ENCODE results near the gene KLHDC1. TPM values are rescaled to one million over a fixed set of nuclear protein-coding genes. Genes with fewer than 3 reads are reported as not detected.
"Not testable (repeated sequence)": the region's sequence is repeated elsewhere in the genome, so short reads cannot be mapped to it uniquely, and the experiment has no call there.

Gene KLHDC1
- total RNA-seq, 1 donor from 2014 or later, result 10.0 TPM

DNA sequence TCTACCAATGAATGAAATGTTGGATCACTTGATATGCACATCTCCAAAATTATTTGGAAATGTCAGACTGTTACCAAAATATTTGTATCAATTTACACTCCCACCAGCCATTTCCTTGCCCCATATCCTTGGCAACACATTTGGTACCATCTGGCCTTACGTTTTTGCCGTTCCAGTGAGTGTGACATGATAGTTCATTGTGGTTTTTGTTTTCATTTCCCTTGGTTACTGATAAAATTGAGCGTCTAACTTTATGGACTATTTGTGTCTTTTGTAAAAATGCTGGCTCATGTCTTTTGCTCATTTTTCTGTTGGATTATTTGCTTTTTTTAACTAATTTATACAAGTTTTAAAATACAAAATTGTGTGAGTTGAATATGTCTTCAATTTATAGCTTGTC lies 11.0 kb downstream of the KLHDC1 start:
- Histone ChIP-seq H3K4me3 (no peak overlapping the region), H3K9me3 (replicated peaks) (no peaks in the 10 kb centered on the region), H3K36me3 (peaks cover 14% of the 10 kb centered on the region), H3K4me1 (no peaks in the 10 kb centered on the region), H3K27me3 (ENCODE audit: low read depth) (no peaks in the 10 kb centered on the region), H3K27ac (replicated peaks) (no peak overlapping the region)
- no peak for DNase-seq
- TF ChIP-seq, protein P1, sequence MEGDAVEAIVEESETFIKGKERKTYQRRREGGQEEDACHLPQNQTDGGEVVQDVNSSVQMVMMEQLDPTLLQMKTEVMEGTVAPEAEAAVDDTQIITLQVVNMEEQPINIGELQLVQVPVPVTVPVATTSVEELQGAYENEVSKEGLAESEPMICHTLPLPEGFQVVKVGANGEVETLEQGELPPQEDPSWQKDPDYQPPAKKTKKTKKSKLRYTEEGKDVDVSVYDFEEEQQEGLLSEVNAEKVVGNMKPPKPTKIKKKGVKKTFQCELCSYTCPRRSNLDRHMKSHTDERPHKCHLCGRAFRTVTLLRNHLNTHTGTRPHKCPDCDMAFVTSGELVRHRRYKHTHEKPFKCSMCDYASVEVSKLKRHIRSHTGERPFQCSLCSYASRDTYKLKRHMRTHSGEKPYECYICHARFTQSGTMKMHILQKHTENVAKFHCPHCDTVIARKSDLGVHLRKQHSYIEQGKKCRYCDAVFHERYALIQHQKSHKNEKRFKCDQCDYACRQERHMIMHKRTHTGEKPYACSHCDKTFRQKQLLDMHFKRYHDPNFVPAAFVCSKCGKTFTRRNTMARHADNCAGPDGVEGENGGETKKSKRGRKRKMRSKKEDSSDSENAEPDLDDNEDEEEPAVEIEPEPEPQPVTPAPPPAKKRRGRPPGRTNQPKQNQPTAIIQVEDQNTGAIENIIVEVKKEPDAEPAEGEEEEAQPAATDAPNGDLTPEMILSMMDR (IDR thresholded peaks at IDR 0.05; ENCODE audit: borderline replicate concordance), result no peak
- intact Hi-C loops (cut with micrococcal nuclease), result no loop called here

DNA sequence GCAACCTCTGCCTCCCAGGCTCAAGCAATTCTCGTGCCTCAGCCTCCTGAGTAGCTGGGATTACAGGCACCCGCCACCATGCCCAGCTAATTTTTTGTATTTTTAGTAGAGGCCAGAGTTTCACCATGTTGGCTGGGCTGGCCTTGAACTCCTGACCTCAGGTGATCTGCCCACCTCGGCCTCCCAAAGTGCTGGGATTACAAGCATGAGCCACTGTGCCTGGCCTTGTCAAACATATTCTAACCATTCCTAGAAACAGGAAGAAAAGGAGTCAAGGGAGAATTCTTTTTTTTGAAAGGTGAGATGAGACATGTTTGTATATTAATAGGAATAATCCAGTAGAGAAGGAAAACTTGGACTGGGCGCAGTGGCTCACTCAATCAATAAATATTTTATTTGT lies 11.6 kb downstream of the KLHDC1 start:
- DNase-seq; intact Hi-C loops (cut with micrococcal nuclease); H3K4me3 ChIP-seq: not testable (repeated sequence)

DNA sequence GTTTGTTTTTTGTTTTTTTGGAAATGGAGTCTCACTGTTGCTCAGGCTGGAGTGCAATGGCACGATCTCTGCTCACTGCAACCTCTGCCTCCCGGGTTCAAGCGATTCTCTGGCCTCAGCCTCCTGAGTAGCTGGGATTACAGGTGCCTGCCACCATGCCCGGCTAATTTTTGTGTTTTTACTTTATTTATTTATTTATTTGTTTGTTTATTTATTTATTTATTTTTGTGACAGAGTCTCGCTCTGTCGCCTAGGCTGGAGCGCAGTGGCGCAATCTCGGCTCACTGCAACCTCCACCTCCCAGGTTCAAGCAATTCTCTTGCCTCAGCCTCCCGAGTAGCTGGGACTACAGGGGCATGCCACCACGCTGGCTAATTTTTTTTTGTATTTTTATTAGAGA lies 18.1 kb downstream of the KLHDC1 start:
- H3K4me3 ChIP-seq; H3K27me3 ChIP-seq (ENCODE audit: low read depth); H3K9me3 ChIP-seq (replicated peaks); intact Hi-C loops (cut with micrococcal nuclease); DNase-seq; H3K27ac ChIP-seq (replicated peaks); H3K4me1 ChIP-seq: not testable (repeated sequence)
- peaks cover 33% of the 10 kb centered on the region for H3K36me3 ChIP-seq

More for the DNA sequence above, 11.6 kb downstream of the KLHDC1 start:
- not testable (repeated sequence) for H3K27me3 ChIP-seq (ENCODE audit: low read depth); H3K9me3 ChIP-seq (replicated peaks); H3K4me1 ChIP-seq; H3K27ac ChIP-seq (replicated peaks)
- H3K36me3 ChIP-seq, result peaks cover 17% of the 10 kb centered on the region

DNA sequence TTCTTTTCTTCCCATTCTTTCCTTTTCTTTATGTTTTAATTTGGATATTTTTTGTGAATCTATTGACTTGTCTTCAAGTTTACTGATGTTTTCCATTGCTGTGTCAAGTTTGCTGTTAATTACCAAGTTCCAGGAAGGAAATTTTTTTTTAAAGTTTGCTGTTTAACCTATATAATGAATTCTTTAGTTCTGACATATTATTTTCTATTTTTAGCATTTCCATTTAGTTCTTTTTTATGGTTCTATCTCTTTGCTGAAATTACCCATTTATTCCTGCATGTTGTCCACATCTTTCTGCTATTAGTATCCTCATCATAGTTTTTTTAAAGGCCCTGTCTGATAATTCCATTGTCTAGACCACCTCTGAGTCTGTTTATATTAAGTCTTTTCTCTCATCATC lies 27.8 kb downstream of the KLHDC1 start:
- Histone ChIP-seq H3K27ac (replicated peaks) (no peak overlapping the region), H3K36me3 (peaks cover 72% of the 10 kb centered on the region), H3K27me3 (ENCODE audit: low read depth) (no peaks in the 10 kb centered on the region), H3K9me3 (replicated peaks) (no peaks in the 10 kb centered on the region), H3K4me3 (no peak overlapping the region), H3K4me1 (no peaks in the 10 kb centered on the region)
- DNase-seq, result no peak
- intact Hi-C loops (cut with micrococcal nuclease), result no loop called here
- TF ChIP-seq, protein P1 (IDR thresholded peaks at IDR 0.05; ENCODE audit: borderline replicate concordance), result no peak

DNA sequence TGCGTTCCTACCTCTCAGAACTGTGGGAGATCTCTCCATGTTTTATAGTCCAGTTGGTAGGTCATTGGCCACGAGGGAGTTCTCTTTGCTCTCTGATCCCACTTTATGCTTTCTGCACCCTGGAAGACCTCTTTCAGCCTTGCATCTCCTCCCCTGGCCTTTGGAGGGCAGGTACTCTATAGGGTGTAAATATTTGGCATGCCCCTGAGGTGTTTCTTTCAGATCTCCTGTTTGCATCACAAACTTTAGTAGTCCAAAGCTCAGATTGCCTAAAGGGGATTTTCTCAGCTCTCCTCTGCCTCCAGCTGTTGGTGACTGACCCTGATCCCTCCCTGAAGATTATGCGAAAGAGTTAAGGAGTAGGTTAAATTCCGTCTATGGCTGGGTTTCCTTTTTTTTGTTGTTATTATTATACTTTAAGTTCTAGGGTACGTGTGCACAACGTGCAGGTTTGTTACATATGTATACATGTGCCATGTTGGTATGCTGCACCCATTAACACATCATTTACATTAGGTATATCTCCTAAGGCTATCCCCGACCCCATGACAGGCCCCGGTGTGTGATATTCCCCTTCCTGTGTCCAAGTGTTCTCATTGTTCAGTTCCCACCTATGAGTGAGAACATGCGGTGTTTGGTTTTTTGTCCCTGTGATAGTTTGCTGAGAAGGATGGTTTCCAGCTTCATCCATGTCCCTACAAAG lies 29.0 kb downstream of the KLHDC1 start:
- H3K27ac ChIP-seq (replicated peaks); H3K27me3 ChIP-seq (ENCODE audit: low read depth): not testable (repeated sequence)
- peaks cover 73% of the 10 kb centered on the region for H3K36me3 ChIP-seq

DNA sequence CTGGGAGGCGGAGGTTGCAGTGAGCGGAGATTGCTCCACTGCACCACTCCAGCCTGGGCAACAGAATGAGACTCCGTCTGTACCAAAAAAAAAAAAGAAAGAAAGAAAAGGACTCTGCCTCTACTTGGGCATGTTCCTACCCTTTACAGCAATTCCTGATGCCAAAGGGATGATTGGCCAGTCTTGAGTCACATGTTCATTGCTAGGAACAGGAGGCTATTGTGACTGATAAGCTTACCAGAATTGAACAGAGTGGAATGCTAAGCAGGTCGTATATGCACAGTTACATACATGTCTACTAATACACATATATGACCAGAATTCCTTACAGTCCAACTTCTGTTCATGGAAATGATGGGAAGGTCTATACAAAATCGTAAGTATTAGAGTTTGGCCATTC lies 34.3 kb downstream of the KLHDC1 start:
- intact Hi-C loops (cut with micrococcal nuclease), result no loop called here
- TF ChIP-seq, protein P1 (IDR thresholded peaks at IDR 0.05; ENCODE audit: borderline replicate concordance), result no peak
- Histone ChIP-seq H3K36me3 (peaks cover 66% of the 10 kb centered on the region), H3K4me1 (no peaks in the 10 kb centered on the region), H3K4me3 (no peak overlapping the region), H3K27me3 (ENCODE audit: low read depth) (no peaks in the 10 kb centered on the region), H3K9me3 (replicated peaks) (no peaks in the 10 kb centered on the region), H3K27ac (replicated peaks) (no peak overlapping the region)
- DNase-seq, result no peak

More for the DNA sequence above, 29.0 kb downstream of the KLHDC1 start:
- H3K4me3 ChIP-seq; H3K4me1 ChIP-seq; DNase-seq; H3K9me3 ChIP-seq (replicated peaks); intact Hi-C loops (cut with micrococcal nuclease): not testable (repeated sequence)

DNA sequence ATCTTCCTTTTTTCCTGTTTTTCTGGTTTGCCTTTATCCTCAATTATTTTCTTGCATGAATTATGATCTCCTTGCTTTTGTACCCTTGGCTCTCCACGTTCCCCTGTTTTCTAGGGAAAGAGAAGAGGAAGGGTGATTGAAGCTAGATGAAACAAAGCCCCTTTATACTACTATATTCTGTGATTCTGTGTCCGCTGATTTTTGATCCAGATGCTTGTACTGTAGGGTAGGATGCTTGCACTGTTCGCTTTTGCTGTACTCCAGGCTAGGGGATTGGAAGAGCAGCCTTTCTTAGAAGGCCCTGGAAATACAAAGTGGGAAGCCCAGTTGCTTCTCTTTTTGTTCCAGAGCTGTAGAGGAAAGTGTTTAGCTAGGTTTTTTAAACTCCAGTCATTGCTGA lies 40.0 kb downstream of the KLHDC1 start:
- Histone ChIP-seq H3K27ac (replicated peaks) (no peak overlapping the region), H3K27me3 (ENCODE audit: low read depth) (no peaks in the 10 kb centered on the region), H3K4me1 (no peaks in the 10 kb centered on the region), H3K36me3 (peaks cover 65% of the 10 kb centered on the region), H3K9me3 (replicated peaks) (no peaks in the 10 kb centered on the region), H3K4me3 (no peak overlapping the region)
- intact Hi-C loops (cut with micrococcal nuclease), result no loop called here
- TF ChIP-seq, protein P1 (IDR thresholded peaks at IDR 0.05; ENCODE audit: borderline replicate concordance), result no peak
- no peak for DNase-seq

Measured in left ventricle myocardium inferior (tissue), 1 donor.